ENCODE results near the gene OR1I1. TPM values are rescaled to one million over a fixed set of nuclear protein-coding genes. Genes with fewer than 3 reads are reported as not detected.

The OR1I1 gene
- total and polyA plus RNA-seq, 8 donors: not detected

DNA sequence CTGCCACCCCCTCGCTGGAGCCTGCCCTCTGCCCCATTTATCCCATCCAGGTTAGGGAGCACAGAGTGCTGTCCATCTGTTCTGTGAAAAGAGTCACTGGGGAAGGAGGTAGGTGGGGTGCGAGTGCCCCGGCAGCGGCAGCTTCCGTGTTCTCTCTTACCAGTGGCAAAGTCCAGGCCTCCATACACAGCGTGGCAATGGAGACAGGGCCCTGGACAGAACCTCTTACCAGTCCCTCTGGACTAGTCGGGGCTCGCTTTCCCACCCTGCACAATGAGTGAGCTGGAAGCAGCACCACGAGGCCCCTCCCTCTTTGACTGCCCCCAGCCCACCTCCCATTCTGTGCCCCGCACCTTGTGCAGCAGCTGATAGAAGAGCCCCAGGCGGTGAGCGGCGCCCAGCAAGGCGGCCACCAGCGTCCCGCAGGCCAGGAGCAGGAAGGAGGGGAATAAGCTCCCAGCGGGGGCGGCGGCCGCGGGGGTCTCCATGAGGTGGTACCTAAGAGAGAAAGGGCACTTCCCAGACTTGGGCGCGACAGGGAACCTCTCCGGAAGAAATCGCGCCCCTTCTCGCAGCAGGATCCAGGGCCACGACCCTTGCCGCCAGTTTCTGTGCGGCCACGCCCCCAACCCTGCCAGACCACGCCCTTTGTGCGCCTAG is 42.7 kb downstream of the OR1I1 start:
- 2 to 4% methylated on average over 33 of the region's 33 CpGs for WGBS, 2 donors
- DNase-seq (peak in 4 of 6 donors; percentile 45 to 90 (median 86)), ATAC-seq (peak; percentile 25 to 51 (median 35)), FAIRE-seq (no peak)
- Histone ChIP-seq H3K9me3 (no peaks in the 10 kb centered on the region), H3K27me3 (no peaks in the 10 kb centered on the region), H3K36me3 (peaks cover 0 to 22% (median 0%) of the 10 kb centered on the region in 3 donors), H3K27ac (peak overlapping the region; percentile 75 to 95 (median 85)), H3K4me1 (peaks cover 12 to 14% (median 12%) of the 10 kb centered on the region in 3 donors), H3K4me3 (peak overlapping the region; percentile 56 to 95 (median 66))
- intact Hi-C loops (cut with DNase I): no loop called here
- TF ChIP-seq, protein P1, sequence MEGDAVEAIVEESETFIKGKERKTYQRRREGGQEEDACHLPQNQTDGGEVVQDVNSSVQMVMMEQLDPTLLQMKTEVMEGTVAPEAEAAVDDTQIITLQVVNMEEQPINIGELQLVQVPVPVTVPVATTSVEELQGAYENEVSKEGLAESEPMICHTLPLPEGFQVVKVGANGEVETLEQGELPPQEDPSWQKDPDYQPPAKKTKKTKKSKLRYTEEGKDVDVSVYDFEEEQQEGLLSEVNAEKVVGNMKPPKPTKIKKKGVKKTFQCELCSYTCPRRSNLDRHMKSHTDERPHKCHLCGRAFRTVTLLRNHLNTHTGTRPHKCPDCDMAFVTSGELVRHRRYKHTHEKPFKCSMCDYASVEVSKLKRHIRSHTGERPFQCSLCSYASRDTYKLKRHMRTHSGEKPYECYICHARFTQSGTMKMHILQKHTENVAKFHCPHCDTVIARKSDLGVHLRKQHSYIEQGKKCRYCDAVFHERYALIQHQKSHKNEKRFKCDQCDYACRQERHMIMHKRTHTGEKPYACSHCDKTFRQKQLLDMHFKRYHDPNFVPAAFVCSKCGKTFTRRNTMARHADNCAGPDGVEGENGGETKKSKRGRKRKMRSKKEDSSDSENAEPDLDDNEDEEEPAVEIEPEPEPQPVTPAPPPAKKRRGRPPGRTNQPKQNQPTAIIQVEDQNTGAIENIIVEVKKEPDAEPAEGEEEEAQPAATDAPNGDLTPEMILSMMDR (IDR thresholded peaks at IDR 0.05): no peak

DNA sequence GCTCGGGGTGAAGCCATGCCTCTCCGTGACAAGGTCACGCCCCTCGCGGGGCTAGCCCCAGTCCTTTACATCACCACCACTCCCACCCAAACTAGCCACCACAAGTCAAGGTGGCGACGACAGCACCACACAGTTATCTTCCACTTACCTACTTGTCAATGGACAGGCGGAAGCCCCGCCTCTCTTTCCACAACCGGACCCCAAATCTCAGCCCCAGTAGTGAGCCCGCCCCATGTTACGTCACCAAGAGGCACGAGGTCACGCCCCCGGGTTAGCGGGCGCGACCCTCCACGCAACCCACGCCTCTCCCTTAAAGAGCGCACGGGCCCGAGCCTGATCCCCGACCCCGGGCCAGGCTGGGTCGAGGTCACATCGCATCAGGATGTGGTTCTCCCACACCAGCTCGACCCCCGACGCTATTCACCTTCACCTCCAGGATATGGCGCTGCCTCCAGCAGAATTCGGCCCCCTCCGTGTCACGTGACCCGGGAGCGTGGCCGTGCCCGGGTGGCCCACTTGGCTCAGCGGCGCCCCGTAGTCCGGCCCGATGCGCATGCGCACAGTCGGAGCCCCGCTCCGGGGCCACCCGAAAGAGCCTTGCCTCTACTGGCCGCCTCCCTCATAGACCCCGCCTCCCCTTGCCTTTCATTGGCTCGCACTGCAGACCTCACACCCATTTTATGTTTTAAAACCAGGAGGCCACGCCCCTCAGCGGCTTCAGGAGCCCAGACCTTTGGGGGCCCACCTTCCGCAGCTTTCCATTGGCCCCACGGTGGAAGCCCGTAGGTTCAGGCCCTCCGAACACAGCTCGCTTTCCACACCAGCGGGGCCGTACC is 43.4 kb downstream of the OR1I1 start:
- Histone ChIP-seq H3K36me3 (peaks cover 0 to 14% (median 0%) of the 10 kb centered on the region in 3 donors), H3K9me3 (no peaks in the 10 kb centered on the region), H3K27me3 (no peaks in the 10 kb centered on the region), H3K27ac (peak overlapping the region; percentile 75 to 95 (median 85)), H3K4me3 (peak overlapping the region; percentile 56 to 95 (median 66)), H3K4me1 (peaks cover 12 to 14% (median 12%) of the 10 kb centered on the region in 3 donors)
- ATAC-seq: peak; percentile 90 to 97 (median 96)
- TF ChIP-seq, protein P1 (IDR thresholded peaks at IDR 0.05): no peak
- WGBS, 2 donors: 0 to 1% methylated on average over 57 to 61 of the region's 61 CpGs
- intact Hi-C loops (cut with DNase I): no loop called here
- peak; percentile 86 for FAIRE-seq
- peak; percentile 97 to 100 (median 98) for DNase-seq

- peak overlapping the region in 3 of 4 donors; percentile 85 to 95 (median 85) for H3K27ac ChIP-seq
- TF ChIP-seq, protein P1 (IDR thresholded peaks at IDR 0.05): no peak
- intact Hi-C loops (cut with DNase I): no loop called here
- no peak for FAIRE-seq
- ATAC-seq: no peak
- peaks cover 0 to 10% (median 0%) of the 10 kb centered on the region in 3 donors for H3K36me3 ChIP-seq
- DNase-seq: no peak
- H3K4me3 ChIP-seq: peak overlapping the region in 3 of 4 donors; percentile 56 to 95 (median 68)
- H3K9me3 ChIP-seq: no peaks in the 10 kb centered on the region
- H3K27me3 ChIP-seq: no peaks in the 10 kb centered on the region
- WGBS, 2 donors: 56 to 63% methylated on average over 2 of the region's 2 CpGs
- H3K4me1 ChIP-seq: peaks cover 12 to 14% (median 12%) of the 10 kb centered on the region in 3 donors
Measured at GRCh38 chr19:15126131-15126910, 44.3 kb downstream of the OR1I1 start.

- FAIRE-seq (no peak), DNase-seq (no peak), ATAC-seq (no peak)
- H3K9me3 ChIP-seq: no peaks in the 10 kb centered on the region
- no peaks in the 10 kb centered on the region for H3K27me3 ChIP-seq
- TF ChIP-seq, protein P1 (IDR thresholded peaks at IDR 0.05): no peak
- H3K36me3 ChIP-seq: no peaks in the 10 kb centered on the region
- H3K4me1 ChIP-seq: peaks cover 12 to 14% (median 12%) of the 10 kb centered on the region in 3 donors
- H3K27ac ChIP-seq: no peak overlapping the region
- H3K4me3 ChIP-seq: no peak overlapping the region
- 63 to 68% methylated on average over 6 of the region's 6 CpGs for WGBS, 2 donors
- intact Hi-C loops (cut with DNase I): no loop called here
Measured at GRCh38 chr19:15128162-15128770, 46.3 kb downstream of the OR1I1 start.
